GM19351 (cell line): ENCODE measurements around the gene COL18A1.
"Not testable (repeated sequence)": the region's sequence is repeated elsewhere in the genome, so short reads cannot be mapped to it uniquely, and the experiment has no call there.

Experiments used
- ATAC-seq: cut with Tn5 transposase; IDR thresholded peaks from one replicate; pipeline ENCODE4 v1.9.1; 2021; ENCODE audit warnings: mild to moderate bottlenecking, moderate library complexity; ENCODE audit not compliant: unreplicated experiment

The COL18A1 gene

GRCh38 chr21:45514311-45515021, 109.5 kb downstream of the COL18A1 start:
- ATAC-seq, result no peak

GRCh38 chr21:45515241-45516061, 110.5 kb downstream of the COL18A1 start:
- no peak for ATAC-seq

DNA sequence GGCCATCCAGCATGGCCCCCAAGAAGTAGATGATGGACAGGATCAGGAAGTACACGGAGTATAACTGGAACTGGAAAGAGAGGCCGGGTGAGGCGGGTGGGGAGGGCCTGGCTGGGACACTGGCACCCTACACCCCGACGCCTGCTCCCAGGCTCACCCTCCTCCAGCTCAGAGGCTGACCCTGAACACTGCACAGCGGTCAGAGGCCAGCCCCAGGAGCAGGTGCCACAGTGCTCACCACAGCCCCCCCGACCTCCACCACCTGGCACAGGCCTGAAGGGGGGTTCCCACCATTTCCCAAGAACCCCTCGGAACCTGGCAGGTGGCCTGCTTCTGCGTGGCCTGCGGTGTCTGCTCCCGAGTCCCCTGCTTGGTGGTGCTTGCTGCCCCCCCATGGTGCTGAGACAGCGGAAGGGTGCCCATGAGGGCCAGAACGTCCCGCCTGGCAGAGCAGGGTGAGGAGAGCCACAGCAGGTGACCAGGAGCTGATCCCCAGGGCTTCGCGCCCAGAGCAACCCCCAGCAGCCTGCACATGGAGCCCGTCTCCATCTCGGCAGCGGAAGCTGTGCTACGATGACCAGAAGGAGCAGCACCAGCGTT, 111.2 kb downstream of the COL18A1 start:
- no peak for ATAC-seq

DNA sequence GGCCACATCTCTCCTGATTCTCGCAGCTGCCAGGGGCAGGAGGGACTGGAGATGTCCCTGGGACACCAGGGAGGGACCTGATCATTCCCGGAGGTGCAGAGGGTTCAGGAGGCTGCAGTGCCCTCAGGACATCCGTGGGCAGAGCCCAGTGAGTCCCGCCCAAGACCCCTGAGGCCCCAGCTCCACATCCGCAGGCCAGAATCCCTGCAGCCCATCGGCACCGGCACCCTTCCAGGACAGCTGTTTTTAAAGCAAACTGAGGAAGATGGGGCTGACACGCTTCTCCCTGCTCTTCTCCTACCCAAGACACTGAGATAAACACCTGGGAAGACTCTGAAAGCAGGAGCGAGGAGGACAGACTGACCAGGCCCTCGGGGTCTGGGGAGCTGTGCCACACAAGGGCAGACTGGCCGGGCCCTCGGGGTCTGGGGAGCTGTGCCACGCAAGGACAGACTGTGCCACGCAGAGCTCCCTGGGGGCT, 111.7 kb downstream of the COL18A1 start:
- ATAC-seq, result no peak

GRCh38 chr21:45517249-45518065, 112.5 kb downstream of the COL18A1 start:
- ATAC-seq, result no peak

DNA sequence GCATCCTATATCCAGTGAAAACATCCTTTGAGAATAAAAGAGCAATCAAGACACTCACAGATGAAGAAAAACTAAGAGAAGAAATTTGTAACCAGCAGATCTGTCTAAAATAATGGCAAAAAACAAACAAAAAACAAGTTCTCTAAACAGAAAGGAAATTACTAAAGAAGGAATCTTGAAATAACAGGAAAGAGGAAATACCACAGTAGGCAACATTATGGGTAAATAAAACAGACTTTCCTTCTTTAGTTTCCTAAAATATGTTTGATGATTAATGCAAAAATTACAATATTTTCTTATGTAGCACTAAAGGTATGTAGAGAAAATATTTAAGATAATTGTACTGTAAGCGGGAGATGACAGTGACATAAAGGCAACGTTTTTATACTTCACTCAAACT, 113.8 kb downstream of the COL18A1 start:
- no peak for ATAC-seq

- ATAC-seq, result no peak
Observed at GRCh38 chr21:45519182-45519581, 114.2 kb downstream of the COL18A1 start.

GRCh38 chr21:45521241-45521640, 116.3 kb downstream of the COL18A1 start:
- no peak for ATAC-seq

DNA sequence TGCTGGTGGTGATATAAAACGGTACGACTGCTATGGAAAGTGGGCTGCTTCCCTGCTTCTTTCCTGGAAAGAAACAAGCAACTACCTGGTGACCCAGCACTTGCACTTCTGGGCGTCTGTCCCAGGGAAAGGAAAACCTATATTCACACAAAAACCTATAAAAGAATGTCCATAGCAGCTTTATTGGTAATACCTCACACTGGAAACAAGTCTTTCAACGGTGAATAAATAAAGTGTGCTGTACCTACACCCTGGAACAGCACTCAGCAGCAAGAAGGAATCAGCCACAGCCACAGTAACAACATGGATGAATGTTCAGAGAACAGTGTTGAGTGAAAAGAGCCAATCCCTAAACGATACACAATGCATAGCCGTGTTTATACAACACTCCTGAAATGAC, 117.4 kb downstream of the COL18A1 start:
- ATAC-seq, result no peak

GRCh38 chr21:45522986-45523385, 118.0 kb downstream of the COL18A1 start:
- no peak for ATAC-seq

DNA sequence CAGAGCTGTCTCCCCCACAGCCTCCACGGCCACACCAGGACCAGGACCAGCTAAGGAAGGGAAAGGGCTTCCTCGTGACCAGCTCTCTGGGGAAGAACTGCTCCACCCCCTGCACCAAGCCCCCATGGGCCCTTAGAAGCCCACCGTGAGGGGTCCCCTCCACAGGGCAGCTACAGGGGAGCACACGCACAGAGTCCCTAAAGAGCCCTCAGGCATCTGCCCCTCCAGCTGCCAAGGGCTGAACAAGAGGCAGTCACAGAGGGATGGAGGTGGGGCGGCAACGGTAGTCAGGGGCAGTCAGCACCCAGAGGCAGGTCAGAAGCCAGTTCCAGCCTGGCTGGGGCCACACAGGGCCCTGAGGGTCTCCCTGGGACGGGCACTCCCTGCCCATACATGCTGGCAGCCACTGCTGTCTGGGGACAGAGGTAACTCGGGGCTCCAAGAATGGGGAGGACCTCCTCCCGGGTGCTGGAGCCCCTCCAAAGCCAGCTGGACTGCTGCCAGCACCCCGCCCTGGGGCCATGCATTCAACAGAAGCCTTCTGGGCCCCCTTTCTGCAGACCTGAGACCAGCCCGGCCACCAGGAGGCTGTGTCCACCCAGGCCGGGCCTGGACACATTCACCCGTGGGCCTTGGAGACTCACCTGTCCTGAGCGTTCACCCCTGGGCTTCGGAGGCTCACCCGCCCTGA, 118.6 kb downstream of the COL18A1 start:
- ATAC-seq, result no peak

GRCh38 chr21:45524756-45525152, 119.8 kb downstream of the COL18A1 start:
- ATAC-seq, result no peak

DNA sequence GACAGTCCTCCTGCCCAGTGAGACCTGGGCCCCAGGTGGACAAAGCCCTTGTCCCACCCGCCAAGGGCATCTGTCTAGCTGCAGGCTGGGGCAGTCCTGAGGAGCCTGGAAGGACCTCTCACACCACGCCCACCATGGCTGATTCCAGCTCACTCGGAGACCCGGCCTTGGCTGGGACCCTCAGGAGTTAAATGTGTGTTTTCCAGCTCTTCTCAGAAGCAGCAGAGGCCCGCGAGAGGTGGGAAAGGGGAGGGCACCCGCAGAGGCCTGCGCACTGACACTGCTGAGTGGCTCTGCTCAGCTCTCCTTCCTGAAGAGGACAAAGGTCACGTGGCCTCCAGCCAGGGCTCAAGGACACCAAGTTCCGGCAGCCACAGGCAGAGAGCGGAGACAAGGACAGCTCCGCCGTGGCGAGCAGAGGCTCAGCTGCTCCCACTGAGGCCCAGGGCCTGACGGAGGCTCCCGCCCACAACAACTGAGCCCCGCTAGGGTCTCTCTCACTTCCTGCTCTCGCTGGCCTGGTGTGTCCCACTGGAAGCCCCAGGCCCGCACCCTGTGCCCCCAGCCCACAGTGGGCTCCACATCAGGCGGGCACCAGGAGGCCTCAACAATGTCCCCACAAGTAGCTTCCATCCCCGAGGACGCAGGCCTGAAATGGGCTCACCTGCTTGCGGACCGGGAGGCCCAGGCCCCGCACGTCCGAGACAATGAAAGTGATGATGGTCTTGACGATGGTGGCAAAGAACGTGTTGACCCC, 120.4 kb downstream of the COL18A1 start:
- no peak for ATAC-seq

GRCh38 chr21:45525910-45526306, 120.9 kb downstream of the COL18A1 start:
- ATAC-seq, result no peak

- not testable (repeated sequence) for ATAC-seq
Observed at GRCh38 chr21:45527151-45527999, 122.4 kb downstream of the COL18A1 start.

DNA sequence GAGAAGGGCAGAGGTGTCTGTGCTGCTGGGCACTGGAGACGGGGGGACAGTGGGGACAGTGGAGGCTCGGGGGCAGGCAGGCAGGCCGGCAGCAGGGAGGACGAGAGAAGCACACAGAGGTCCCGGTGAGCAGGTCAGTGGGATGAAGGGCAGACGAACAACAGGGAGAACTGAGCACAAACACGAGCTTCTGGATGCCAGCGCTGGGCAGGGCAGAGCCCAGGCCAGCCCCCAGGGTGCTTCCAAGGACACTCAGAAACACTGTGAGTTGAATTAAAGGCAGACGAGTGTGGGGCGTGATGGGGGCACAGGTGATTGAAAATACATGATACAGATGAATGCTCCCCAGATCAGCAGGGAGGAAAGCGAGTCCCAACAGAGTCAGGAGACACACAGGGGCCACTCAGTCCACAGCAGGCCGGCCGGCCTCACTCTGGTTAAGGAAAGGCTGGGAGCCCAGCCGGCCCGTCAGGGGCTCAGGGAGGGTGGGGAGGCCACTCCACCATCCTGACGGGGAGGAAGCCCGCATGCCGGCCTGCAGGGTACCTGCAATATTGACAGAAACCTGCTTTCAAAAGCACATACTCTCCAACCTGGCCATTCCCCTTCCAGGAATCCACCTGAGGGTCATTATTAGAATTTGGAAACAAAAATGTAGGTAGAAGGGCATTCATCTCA, 123.2 kb downstream of the COL18A1 start:
- ATAC-seq, result no peak

GRCh38 chr21:45528981-45529784, 124.2 kb downstream of the COL18A1 start:
- ATAC-seq, result no peak
